ENCODE measurements around the gene MPPED1. TPM values are rescaled to one million over a fixed set of nuclear protein-coding genes. Genes with fewer than 3 reads are reported as not detected.

MPPED1 gene
- total and polyA plus RNA-seq, 2 donors (not counting 1 experiment from before 2014, with no cell fraction given), result 0.13 TPM; not detected in 1

GRCh38 chr22:43427296-43428004, 15.6 kb downstream of the MPPED1 start:
- intact Hi-C loops (cut with micrococcal nuclease), result no loop called here
- ATAC-seq (ENCODE audit: low read depth), result no peak

More at GRCh38 chr22:43427296-43428004, 15.6 kb downstream of the MPPED1 start:
- ChIA-PET CTCF (interaction anchor here (1.2 kb wide), 1 partner anchor 126 kb away, joined by 3 read pairs; no protein-coding TSS in a partner anchor), POLR2A (no interaction called here)
- Histone ChIP-seq H3K36me3 (replicated peaks in 1 of 2; ENCODE audit: control extremely low read depth in 1 of 2, control insufficient read depth in 1 of 2, extremely low read depth in 1 of 2, insufficient read depth in 2 of 2, low read length in 1 of 2) (no peaks in the 10 kb centered on the region), H3K27ac (ENCODE audit: low read length in 2 of 2) (no peak overlapping the region), H3K79me2 (ENCODE audit: control insufficient read depth, insufficient read depth, low read length) (no peaks in the 10 kb centered on the region), H3K9ac (ENCODE audit: low read length) (no peak overlapping the region), H3K27me3 (replicated peaks in 1 of 4; ENCODE audit: control extremely low read depth in 1 of 4, control insufficient read depth in 3 of 4, insufficient read depth in 4 of 4, low read length in 3 of 4) (peaks cover 0 to 8% (median 1%) of the 10 kb centered on the region in 4 experiments), H4K20me1 (ENCODE audit: control insufficient read depth, insufficient read depth, low read length, poor library complexity, severe bottlenecking) (no peaks in the 10 kb centered on the region), H3K4me1 (ENCODE audit: control insufficient read depth in 2 of 2, insufficient read depth in 2 of 2, low read length in 2 of 2) (no peaks in the 10 kb centered on the region), H3K4me2 (replicated peaks; ENCODE audit: low read depth, low read length, poor library complexity, severe bottlenecking) (no peak overlapping the region), H2AFZ (ENCODE audit: insufficient read depth, low read depth, low read length, poor library complexity, severe bottlenecking) (no peak overlapping the region), H3K4me3 (ENCODE audit: control extremely low read depth in 1 of 5, extremely low read depth in 1 of 5, insufficient read depth in 1 of 5, low read depth in 2 of 5, low read length in 4 of 5) (no peak overlapping the region), H3K9me3 (ENCODE audit: control extremely low read depth in 1 of 3, control insufficient read depth in 2 of 3, insufficient read depth in 1 of 3, low read length in 2 of 3) (no peaks in the 10 kb centered on the region)
- no peaks in the 10 kb centered on the region for H3K9me3 Mint-ChIP-seq (ENCODE audit: insufficient read depth)
- no peak for TF ChIP-seq EZH2 (IDR thresholded peaks at IDR 0.05; ENCODE audit: borderline replicate concordance, insufficient read depth, low read depth, low read length, poor library complexity, severe bottlenecking)
- TF ChIP-seq CTCF (IDR thresholded peaks at IDR 0.05), result no peak
- no peaks in the 10 kb centered on the region for H3K4me1 Mint-ChIP-seq
- H3K4me3 Mint-ChIP-seq, result no peak overlapping the region
- WGBS (ENCODE audit: insufficient coverage), result 80% methylated on average over 21 of the region's 23 CpGs
- H3K27me3 Mint-ChIP-seq, result peaks cover 31% of the 10 kb centered on the region
- no peak for DNase-seq
- H3K27ac Mint-ChIP-seq, result no peak overlapping the region

All from B cell (primary cell).